22Rv1 (cell line): ENCODE measurements around the gene ARAP2.

Source experiments
- H3K27ac ChIP-seq: fragments of 450-650 bp; 2 replicates; pipeline ENCODE4 v1.5.1; 2017
- CTCF ChIP-seq: fragments of 450-650 bp; IDR thresholded peaks from 2 replicates; pipeline ENCODE4 v1.5.1; 2017; ENCODE audit warnings: mild to moderate bottlenecking
- ZFX ChIP-seq: fragments of 450-650 bp; IDR thresholded peaks from 2 replicates; pipeline ENCODE4 v1.6.1; 2017; ENCODE audit warnings: antibody characterized with exemption, borderline replicate concordance

ARAP2 gene

GRCh38 chr4:36255577-36255976 lies 11.3 kb upstream of the ARAP2 start:
- no peak overlapping the region for H3K27ac ChIP-seq
- TF ChIP-seq CTCF (no peak), ZFX (no peak)

GRCh38 chr4:36254371-36254770 lies 10.1 kb upstream of the ARAP2 start:
- H3K27ac ChIP-seq = no peak overlapping the region
- TF ChIP-seq ZFX = no peak
- no peak for TF ChIP-seq CTCF

GRCh38 chr4:36251983-36252382 lies 7.7 kb upstream of the ARAP2 start:
- no peak overlapping the region for H3K27ac ChIP-seq
- TF ChIP-seq ZFX (no peak), CTCF (no peak)

- TF ChIP-seq ZFX = no peak
- TF ChIP-seq CTCF = no peak
- no peak overlapping the region for H3K27ac ChIP-seq
Observed at GRCh38 chr4:36249610-36250009, 5.3 kb upstream of the ARAP2 start.

GRCh38 chr4:36243355-36244256 lies 708 bp downstream of the ARAP2 start:
- peak overlapping the region; percentile 64 for H3K27ac ChIP-seq
- TF ChIP-seq ZFX (no peak), CTCF (no peak)

GRCh38 chr4:36242629-36243354 lies 1.5 kb downstream of the ARAP2 start:
- H3K27ac ChIP-seq = no peak overlapping the region
- TF ChIP-seq CTCF (no peak), ZFX (no peak)

GRCh38 chr4:36241771-36242170 lies 2.5 kb downstream of the ARAP2 start:
- TF ChIP-seq ZFX = no peak
- no peak for TF ChIP-seq CTCF
- no peak overlapping the region for H3K27ac ChIP-seq
